HG03558 (cell line): ENCODE results near the gene RNF112.
"Not testable (repeated sequence)": the region's sequence is repeated elsewhere in the genome, so short reads cannot be mapped to it uniquely, and the experiment has no call there.

Source experiments
- ATAC-seq: cut with Tn5 transposase; IDR thresholded peaks from one replicate; pipeline ENCODE4 v1.9.1; 2021; ENCODE audit warnings: moderate number of reproducible peaks; ENCODE audit not compliant: unreplicated experiment; ENCODE audit errors: extremely low read depth

RNF112 gene

DNA sequence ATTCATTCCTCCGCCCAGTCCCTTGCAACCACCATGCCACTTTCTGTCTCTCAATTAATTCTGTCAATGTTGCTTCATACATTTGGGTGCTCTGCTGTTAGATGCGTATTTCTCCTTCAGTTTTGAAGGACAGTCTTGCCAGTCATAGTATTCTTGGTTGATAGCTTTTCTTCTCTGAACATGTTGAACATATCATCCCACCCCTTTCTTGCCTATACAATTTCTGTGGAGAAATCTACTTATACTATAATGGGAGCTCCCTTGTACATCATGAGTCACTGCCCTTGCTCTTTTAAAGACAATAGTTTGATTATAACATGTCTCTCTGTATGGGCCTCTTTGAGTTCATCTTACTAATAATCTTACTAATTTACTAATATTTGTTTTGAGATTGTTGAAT is 34.1 kb downstream of the RNF112 start:
- no peak for ATAC-seq

DNA sequence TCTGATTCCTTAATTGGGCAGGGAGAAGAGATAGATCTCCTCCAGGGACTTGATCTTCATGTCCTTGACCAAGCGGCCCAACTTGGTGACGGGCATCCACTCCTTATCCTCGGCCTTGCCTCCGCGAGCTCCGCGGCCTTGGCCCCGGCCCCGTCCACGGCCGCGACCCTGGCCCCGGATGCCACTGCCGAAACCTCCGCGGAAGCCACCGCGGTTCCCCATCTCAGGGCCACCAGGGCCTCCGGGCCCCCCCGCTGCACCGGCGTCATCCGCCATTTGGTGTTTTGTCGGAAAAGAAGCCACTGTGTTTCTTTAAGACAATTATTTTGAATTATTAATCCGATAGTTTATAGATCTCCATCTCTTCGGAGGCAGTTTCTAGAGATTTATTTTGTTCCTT is 35.5 kb downstream of the RNF112 start:
- ATAC-seq, result not testable (repeated sequence)

DNA sequence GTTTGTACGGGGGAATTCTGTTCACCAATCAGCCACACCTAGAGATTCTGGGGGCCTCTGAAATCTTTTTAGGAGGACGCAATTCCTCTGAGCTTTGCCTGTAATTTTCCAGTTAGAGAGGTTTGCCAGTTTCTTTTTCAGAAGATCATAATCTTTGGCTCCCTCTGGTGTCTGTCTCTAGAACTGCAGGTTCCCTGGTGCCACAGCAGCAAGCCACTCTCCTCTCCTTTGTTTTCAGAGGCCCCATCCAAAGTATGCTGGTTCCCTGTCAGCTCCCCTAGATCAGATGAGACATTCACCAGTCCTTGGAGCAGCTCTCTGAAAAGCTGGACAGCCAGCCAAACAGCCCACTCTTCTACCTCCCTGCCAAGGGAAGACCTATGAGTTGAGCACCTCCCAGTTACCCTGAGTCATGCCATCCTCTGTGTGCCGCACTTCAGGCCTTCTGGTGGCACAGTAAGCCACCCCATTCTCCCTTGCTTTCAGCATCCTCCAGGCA is 36.1 kb downstream of the RNF112 start:
- no peak for ATAC-seq

DNA sequence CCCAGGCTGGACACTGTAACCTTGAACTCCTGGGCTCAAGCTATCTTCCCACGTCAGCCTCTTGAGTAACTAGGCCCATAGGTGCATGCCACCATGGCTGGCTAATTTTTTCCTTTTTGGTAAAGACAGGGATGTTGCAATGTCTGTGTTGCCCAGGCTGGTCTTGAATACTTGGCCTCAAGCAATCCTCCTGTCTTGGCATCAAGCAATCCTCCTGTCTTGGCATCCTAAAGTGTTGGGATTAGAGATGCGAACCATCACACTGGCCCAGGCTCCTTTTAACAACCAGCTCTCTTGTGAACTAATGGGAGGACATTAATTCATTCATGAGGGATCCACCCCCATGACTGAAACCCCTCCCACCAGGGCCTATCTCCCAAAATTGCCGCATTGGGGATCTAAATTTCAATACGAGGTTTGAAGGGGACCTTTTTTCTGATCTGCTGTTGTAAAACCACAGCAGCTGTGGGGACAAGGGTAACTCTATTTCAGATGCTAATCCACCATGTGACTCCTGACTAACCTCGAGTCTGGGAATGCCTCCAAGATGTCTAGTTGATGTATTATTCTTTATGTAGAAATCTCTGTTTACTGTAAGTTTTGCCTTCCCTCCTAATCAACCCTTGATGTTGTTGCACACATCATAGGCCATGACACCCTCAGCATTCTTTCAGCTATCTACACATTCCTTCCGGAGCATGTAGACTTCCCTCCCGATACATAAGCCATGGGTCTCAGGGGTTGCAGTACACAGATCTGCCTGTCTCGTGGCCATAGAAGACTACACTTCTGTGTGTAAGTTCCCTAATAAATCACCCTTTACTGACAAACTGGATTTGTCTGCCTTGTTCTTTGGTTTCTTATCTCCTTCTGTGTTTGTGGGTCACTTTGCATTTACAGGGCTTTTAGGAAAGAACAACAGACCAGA is 37.6 kb downstream of the RNF112 start:
- ATAC-seq, result no peak

DNA sequence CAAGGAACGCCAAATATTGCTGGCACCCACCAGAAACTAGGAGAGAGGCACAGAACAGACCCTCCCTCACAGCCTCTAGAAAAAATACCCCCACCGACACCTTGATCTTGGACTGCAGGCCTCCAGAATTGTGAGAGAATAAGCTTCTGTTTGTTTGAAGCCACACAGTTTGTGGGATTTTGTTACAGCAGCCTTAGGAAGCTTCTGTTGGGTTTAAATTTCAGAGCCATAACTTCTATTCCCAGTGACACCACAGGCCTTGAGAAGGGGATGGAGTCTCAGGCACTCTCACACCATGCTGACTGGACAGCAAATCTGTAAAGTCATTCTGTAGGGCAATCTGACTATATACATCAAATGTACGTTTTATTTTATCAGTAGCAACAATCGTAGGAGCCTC is 38.6 kb downstream of the RNF112 start:
- ATAC-seq, result no peak

DNA sequence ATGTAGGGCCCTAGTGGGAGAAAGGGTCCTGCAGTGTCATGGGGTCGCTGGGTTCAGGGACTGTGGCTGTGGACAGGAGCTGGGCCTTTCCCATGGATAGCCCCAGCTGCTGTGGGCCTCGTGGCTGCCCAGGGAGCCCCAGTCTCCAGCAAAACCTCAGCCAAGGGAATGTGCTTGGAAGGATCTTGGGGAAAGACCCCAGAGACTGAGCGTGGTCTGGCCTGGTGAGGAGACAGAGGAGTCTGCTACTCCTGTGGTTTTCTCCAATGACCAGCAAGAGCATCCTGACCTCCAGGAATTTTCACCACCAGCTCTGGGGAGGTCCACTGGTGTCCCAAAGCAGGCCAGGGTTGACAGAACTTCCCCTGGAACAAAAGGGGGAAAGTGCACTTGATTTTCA is 42.3 kb downstream of the RNF112 start:
- no peak for ATAC-seq

DNA sequence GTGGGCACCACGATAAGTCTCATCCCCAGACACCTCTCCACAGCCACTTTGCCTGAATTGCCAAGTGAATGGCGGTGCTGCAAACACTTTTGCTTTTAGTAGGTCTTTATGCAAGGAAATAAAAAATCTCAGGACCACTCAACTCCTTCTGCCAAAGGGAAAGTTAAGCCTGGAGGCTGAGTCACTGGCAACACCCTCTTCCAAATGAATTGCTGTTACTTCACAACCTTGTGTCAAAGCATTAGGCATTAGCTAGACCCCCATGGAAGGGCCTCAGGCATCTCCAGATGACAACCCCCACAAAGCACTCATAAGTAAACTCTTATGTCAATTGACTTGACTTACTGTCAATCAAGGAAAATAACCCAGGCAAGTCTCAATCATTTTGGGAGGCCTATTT is 43.0 kb downstream of the RNF112 start:
- no peak for ATAC-seq

DNA sequence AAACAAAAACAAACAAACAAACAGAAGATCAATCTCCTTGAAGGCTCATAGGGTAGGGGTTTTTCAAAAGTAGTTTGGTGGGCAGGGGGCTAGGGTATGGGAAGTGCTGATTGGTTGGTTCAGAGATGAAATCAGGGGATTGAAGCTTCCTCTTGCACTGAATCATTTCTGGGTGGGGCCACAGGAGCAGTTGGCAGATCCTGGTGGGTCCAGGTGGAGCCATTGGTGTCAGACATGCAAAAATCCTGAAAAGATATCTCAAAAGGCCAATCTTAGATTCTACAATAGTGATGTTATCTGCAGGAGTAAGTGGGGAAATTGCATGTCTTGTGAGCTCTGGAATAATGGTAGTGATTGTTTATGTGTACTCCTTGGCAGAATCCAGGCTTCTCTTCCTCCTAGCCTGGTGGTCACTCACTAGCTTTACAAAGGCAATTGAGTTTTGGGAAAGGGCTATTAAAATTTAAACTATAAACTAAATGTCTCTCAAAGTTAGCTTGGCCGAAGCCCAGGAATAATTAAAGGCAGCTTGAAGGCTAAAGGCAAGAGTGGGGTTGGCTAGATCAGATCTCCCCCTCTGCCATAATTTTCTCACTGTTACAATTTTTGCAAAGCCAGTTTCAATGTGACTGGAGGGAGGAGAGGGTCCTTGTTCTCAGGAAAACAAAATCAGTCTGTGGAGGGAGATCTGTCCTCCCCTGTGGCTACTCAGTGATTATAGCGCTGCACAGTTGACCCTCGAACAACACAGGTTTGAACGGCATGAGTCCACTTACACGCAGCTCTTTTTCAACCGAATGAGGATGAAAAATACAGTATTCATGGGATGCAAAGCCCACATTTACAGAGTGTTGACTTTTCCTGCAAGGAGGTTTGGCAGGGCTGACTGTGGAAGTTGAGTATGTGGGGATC is 45.2 kb downstream of the RNF112 start:
- ATAC-seq, result no peak

DNA sequence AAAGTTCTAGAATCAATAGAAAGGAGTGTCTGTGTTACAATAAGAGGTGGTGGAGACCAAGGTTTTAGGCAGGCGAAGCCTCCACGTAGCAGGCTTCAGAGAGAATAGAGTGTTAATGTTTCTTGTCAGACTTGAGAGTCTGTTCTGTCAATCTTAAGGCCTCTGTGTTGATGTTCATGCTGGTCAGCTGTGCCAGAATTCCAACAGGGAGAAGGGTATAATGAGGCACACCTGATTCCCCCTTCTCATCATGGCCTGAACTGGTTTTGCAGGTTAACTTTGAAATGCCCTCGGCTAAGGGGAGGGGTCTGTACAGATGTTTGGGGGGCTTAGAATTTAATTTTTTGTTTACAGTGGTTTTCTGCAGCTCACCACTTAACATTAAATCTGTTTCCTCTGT is 46.0 kb downstream of the RNF112 start:
- ATAC-seq, result no peak

DNA sequence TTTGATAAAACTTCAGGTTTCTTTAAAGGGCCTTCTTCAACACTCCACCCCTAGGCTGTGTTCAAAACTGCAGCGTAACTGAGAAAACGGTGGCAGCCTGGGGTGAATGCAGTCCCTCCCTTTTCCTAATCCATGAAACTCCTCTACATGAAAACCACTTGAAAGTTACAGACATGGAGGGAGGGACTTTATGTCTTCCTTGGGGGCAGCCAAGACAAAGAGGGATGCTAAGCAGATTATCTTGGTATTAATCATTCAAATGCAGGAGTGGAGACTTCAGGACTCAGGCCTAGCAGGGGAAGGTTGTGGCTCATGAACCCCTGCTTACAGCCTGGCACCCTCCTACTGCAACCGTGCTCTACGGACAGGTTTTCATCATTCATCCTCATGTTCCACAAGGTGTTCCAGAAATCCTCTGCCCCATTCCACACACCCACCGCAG is 46.8 kb downstream of the RNF112 start:
- ATAC-seq, result no peak

DNA sequence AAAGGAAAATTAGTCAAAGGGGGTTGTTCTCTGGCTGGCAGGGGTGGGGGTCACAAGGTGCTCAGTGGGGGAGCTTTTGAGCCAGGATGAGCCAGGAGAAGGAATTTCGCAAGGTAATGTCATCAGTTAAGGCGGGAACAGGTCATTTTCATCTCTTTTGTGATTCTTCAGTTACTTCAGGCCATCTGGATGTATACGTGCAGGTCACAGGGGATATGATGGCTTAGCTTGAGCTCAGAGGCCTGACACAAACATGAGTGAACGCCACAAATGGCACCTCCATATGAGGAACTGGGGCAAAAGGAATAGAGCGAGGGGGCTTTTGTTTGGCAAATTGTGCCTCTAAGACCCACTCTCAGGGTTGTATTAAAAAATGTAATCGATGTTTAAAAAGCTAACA is 47.4 kb downstream of the RNF112 start:
- ATAC-seq, result not testable (repeated sequence)

DNA sequence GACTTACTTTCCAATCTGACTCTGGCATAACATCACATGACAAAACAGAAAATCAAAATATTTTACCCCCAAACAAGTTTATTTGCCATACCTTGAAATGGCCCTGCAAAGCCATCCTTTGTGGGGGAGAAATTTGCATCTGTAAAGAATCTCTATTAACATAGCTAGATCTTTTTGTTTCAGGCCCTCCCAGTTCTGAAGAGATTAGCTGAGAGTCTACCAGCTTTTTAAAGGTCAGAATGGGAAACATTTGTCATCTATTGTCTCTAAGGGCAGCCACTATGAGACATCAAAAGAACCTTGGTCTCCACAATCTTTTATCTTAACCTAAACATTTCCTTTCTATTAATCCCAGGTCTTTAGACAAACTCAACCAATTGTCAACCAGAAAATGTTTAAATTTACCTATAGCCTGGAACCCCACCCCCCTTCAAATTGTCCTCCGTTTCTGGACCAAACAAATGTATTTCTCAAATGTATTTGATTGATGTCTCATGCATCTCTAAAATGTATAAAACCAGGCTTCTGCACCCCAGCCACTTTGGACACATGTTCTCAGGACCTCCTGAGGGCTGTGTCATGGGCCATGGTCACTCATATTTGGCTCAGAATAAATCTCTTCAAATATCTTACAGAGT is 48.1 kb downstream of the RNF112 start:
- ATAC-seq, result not testable (repeated sequence)

DNA sequence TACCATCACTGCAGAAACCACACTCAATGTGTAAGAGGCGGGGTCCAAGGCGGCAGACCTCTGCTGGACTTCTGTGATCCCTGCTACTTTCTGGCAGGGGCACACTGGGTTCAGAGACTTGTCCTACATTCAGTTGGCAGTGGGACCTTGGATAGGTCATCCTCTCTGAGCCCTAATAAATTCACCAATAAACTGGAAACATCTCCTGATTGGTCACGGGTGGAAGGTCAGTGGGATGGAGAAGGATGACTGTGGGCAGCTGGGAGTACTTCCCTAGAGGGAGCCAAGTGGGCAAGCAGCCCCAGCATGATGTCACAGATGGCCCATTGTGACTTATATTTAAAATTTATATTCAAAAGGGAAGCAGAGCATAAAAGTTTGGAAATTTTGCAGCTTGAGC is 49.7 kb downstream of the RNF112 start:
- ATAC-seq, result no peak

DNA sequence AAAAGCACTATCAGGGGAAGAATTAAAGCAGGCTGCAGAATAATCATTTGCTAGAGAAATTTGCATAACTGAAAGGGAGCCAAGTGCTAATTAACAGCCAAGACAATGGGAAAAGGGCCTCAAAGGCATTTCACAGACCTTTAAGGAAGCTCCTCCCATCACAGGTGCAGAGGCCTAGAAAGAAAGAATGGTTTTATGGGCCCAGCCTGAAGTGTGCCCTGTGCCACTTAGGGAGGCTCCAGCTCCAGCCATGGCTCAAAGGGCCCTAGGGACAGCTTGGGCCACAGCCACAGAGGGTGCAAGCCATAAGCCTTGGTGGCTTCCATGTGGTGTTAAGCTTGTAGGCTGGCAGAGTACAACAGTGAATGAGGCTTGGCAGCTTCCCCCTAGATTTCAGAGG is 50.1 kb downstream of the RNF112 start:
- ATAC-seq, result no peak

DNA sequence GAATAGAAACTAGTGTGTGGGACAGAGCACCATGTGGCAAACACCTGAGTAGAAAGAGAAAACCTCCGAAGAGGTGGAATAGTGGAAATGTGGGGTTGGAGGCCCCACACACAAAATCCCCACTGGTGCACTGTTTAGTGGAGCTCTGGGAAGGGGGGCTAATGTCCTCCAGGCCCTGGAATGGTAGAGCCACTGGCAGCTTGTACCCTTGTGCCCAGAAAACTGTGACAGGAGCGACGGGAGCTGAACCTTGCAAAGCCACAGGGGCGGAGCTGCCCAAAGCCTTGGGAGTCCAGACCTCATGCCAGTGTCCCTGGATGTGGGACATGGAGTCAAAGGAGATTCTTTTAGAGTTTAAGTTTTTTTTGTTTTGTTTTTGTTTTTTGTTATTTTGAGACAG is 50.6 kb downstream of the RNF112 start:
- no peak for ATAC-seq

DNA sequence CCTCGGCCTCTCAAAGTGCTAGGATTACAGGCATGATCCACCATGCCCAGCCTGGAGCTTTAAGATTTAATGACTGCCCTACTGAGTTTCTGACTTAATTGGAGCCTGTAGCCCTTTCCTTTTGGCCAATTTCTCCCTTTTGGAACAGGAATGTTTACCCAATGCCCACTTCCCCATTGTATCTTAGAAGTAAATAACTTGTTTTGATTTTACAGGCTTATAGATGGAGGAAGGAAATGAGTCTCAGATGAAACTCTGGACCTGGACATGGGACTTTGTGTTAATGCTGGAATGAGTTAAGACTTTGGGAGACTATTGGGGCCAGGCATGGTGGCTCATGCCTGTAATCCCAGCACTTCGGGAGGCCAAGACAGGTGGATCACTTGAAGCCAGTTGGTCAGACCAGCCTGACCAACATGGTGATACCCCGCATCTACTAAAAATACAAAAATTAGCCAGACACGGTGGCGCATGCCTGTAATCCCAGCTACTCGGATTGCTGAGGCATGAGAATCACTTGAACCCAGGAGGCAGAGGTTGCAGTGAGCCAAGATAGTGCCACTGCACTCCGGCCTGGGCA is 51.5 kb downstream of the RNF112 start:
- ATAC-seq, result not testable (repeated sequence)

DNA sequence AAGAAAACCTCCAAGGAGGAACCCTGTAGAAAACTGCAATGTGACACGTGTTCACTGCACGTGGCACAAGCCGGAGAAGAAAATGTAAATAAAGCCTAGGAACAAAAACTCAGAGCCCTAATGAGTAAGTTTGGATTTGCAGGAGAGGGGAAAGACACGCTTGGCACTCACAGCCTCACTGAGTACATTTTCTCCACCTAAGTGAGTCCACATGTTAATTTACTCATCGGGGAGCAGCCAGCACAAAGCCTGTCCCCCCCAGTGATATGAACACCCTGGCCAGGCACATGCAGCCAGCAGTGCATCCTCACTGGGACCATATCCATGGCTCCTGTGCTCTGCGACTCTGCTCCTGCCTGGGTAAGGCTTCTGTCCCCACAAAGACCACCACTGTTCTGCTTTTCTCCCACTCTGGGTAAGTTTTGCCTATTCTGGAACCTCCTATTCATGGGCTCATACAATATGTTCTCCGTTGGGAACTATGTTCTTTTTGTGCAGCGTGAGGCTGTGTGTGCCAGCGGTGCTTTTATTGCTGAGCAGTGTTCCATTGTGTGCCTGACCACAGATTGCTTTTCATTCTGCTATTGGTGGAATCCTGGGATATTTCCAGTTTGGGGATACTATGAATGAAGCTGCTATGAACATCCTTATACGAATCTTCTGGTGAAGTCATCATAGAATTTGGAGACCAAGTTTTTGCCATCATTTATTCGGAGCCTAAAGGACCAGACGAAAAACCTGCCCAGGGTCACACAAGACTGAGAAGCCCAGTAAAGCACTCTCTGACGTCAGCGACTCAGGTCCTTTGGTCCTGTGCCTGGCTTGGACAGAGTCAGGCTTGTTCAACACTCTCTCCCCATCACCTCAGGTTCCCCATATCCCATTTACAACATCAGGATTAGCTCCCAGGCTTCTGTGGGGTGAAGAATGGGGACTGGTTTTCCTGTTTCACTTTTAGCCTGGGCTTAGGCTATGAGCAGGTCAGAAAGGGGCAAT is 53.3 kb downstream of the RNF112 start:
- no peak for ATAC-seq
